ENCODE measurements around the gene CAMKK1.

DNA sequence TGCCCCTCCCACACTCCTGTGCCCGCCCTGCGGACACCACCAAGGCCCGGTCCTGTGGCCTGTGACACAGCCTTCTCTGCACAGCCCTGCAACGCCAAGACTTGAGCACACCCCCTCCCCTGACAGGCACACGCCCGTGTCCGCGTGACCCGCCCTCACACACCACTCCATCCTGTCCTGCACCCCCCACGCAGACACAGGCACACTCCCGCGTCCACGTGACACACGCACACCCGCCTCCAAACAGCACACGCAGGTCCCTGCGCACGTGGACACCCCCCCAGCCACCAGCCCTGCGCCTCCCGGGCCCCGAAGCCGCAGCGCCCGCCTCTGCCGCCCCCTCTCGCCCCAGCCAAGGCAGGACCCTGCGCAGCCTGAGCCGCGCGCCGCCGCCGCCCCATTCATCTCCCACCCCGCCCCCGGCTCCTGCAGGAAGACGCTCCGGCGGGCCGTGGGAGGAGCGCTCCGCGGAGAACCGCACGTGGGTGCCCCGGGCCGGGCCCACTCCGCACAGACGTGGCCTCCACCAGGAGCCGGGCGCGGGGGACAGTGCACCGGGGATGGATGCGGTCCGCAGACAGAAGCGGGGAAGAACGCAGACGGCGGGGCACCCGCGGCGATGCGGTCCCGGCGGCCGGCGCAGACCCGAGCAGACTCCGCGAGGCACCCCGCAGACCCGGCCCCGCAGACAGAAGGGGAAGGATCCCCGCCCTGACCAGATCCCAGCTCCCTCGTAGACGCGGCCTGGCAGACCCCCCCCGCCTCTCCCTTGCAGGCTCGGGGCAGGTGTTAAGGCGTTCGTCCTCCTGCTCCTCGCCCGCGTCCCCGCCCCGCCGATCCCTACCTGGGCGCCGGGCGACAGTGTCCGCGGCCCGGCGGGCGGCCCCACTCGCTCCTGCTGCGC lies 506 bp downstream of the CAMKK1 start:
- TF ChIP-seq, protein P1, sequence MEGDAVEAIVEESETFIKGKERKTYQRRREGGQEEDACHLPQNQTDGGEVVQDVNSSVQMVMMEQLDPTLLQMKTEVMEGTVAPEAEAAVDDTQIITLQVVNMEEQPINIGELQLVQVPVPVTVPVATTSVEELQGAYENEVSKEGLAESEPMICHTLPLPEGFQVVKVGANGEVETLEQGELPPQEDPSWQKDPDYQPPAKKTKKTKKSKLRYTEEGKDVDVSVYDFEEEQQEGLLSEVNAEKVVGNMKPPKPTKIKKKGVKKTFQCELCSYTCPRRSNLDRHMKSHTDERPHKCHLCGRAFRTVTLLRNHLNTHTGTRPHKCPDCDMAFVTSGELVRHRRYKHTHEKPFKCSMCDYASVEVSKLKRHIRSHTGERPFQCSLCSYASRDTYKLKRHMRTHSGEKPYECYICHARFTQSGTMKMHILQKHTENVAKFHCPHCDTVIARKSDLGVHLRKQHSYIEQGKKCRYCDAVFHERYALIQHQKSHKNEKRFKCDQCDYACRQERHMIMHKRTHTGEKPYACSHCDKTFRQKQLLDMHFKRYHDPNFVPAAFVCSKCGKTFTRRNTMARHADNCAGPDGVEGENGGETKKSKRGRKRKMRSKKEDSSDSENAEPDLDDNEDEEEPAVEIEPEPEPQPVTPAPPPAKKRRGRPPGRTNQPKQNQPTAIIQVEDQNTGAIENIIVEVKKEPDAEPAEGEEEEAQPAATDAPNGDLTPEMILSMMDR (IDR thresholded peaks at IDR 0.05): no peak
- TF ChIP-seq POLR2A (IDR thresholded peaks at IDR 0.05): peak in 1 of 3 donors; percentile 17
